DND-41 (cell line): Measurements from ENCODE around the gene MMEL1.

ENCODE experiments used
- CTCF ChIP-seq: IDR thresholded peaks from 2 replicates; pipeline ENCODE4 v1.5.1; 2012; ENCODE audit warnings: borderline replicate concordance, low read length, moderate library complexity, mild to moderate bottlenecking; ENCODE audit not compliant: poor library complexity, severe bottlenecking; ENCODE audit errors: extremely low read depth
- EZH2 ChIP-seq: IDR thresholded peaks from 3 replicates; pipeline ENCODE4 v1.6.1; 2012; ENCODE audit warnings: borderline replicate concordance, low read depth, mild to moderate bottlenecking, moderate library complexity, low read length, inconsistent platforms; ENCODE audit not compliant: severe bottlenecking

- TF ChIP-seq CTCF, result no peak
- TF ChIP-seq EZH2, result no peak
These were observed 44.8 kb downstream of the MMEL1 start for GRCh38 chr1:2587860-2588571.
